ENCODE results near the gene PDGFRB.

- no peak for TF ChIP-seq CTCF (IDR thresholded peaks at IDR 0.05)
- TF ChIP-seq POLR2A (IDR thresholded peaks at IDR 0.05), result no peak
- no peak for TF ChIP-seq POLR2AphosphoS5 (IDR thresholded peaks at IDR 0.05)
These were observed 6.0 kb downstream of the PDGFRB start for GRCh38 chr5:150149618-150150017.

All from breast epithelium (tissue), 3 donors.